Measurements from ENCODE around the gene PRIM2.
"Not testable (repeated sequence)": the region's sequence is repeated elsewhere in the genome, so short reads cannot be mapped to it uniquely, and the experiment has no call there.

Gene PRIM2

DNA sequence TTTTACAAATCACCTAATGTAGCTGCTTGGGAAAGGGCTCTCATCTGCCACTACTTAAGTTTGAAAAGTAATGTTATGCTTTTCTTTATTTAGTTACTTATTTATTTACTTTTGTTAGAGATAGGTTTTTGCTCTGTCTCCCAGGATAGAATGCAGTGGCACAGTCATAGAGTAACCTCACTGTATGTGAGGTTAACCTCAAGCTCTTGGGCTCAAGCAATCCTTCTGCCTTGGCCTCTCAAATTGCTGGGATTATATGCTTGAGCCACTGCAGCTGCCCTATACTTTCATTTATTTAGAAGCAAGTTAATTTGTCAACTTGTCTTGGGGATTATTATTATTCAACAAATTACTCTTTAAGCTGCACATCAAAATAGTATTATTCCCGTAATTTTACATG, 255.4 kb downstream of the PRIM2 start:
- not testable (repeated sequence) for DNase-seq (ENCODE audit: low read depth in 1 of 2, low spot score in 1 of 2); H3K4me3 ChIP-seq (replicated peaks; ENCODE audit: insufficient read depth, low read length); H3K27me3 ChIP-seq (ENCODE audit: insufficient read depth, poor library complexity, severe bottlenecking); H3K27ac ChIP-seq (replicated peaks)

DNA sequence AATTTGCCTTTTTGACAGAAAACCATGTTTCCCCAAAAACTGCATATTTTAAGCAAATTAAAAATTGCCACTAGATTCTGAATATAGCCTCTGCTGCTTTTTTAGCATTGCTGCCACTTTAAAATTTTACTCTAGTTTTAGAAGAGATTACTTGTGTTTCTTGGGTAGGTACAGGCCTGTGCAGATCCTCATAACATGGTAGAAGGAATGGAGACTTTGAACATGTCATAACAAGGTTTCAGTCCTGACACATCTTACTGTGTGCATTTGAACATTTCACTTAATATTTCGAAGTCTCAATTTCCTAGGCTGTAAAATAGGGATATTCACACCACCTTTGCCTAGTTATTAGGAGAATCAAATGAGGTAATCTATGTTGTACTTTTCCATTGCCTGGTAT, 259.6 kb downstream of the PRIM2 start:
- not testable (repeated sequence) for H3K27me3 ChIP-seq (ENCODE audit: insufficient read depth, poor library complexity, severe bottlenecking); H3K4me3 ChIP-seq (replicated peaks; ENCODE audit: insufficient read depth, low read length); H3K27ac ChIP-seq (replicated peaks); DNase-seq (ENCODE audit: low read depth in 1 of 2, low spot score in 1 of 2)

DNA sequence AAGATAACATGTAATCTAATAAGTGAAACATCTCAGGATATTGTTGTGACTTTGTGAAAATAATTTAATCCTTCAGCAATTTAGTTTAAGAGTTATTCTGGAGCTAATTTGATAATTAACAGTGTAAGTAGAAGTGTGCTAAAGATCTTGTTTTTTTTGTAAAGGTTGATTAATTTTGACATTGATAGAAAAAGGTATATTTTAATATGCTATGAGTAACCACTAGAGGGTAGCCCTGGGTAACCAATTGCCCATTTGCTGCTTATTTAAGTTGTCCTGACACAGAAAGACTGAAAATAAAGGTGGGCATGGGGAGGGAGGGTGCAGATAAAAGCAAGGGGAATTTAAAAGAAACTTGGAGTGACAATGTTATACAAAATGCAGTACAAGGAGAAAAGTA, 262.1 kb downstream of the PRIM2 start:
- H3K27me3 ChIP-seq (ENCODE audit: insufficient read depth, poor library complexity, severe bottlenecking); H3K4me3 ChIP-seq (replicated peaks; ENCODE audit: insufficient read depth, low read length); DNase-seq (ENCODE audit: low read depth in 1 of 2, low spot score in 1 of 2); H3K27ac ChIP-seq (replicated peaks): not testable (repeated sequence)

DNA sequence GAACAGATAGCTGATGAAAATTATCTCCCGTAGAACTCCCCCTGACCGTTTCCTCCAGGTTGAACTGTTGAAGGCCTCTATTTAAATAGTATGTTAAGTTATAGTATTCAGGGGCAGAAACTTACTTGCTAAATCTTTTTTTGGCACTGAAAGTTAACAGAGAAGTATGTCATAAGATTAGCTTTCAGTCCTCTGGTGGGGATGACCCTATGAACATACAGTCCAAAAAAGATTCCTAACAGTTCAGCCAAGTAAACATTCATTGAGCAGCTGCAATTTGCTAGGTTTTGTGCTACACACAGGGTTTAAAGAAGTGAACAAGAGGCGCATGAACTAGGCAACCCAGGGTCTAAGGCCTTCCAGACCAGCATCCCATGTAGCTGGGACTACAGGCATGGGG, 264.2 kb downstream of the PRIM2 start:
- not testable (repeated sequence) for H3K27ac ChIP-seq (replicated peaks); H3K27me3 ChIP-seq (ENCODE audit: insufficient read depth, poor library complexity, severe bottlenecking); H3K4me3 ChIP-seq (replicated peaks; ENCODE audit: insufficient read depth, low read length); DNase-seq (ENCODE audit: low read depth in 1 of 2, low spot score in 1 of 2)

DNA sequence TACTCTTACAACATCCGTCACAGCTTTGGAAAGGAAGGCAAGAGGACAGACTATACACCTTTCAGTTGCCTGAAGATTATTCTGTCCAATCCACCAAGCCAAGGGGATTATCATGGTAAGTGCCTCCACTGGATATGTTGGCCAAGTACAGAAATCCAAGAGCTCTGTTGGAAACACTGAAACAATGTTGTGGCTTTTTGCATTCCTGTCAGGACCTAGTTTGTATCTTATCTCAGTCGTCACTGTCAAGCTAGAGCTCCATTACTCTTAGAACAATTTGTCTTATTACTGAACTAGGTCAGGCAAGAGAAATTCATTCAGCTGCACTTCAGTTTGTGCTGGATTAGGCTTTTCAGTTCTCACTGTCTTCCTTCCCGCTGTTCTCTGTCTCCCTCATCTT, 283.7 kb downstream of the PRIM2 start:
- not testable (repeated sequence) for H3K27me3 ChIP-seq (ENCODE audit: insufficient read depth, poor library complexity, severe bottlenecking); DNase-seq (ENCODE audit: low read depth in 1 of 2, low spot score in 1 of 2); H3K4me3 ChIP-seq (replicated peaks; ENCODE audit: insufficient read depth, low read length); H3K27ac ChIP-seq (replicated peaks)

DNA sequence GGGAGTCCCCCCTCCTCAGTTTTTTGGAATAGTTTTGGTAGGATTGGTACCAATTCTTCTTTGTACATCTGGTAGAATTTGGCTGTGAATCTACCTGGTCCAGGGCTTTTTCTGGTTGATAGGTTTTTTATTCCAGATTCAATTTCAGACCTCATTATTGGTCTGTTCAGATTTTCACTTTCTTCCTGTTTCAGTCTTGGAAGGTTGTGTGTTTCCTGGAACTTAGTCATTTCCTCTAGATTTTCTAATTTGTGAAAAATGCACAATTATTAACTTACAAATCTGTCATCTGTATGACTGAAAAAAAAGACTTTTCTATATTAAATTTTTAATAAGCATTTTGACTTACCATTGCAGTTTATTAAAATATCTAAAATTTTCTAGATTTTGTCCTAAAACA, 287.9 kb downstream of the PRIM2 start:
- DNase-seq (ENCODE audit: low read depth in 1 of 2, low spot score in 1 of 2); H3K27ac ChIP-seq (replicated peaks); H3K27me3 ChIP-seq (ENCODE audit: insufficient read depth, poor library complexity, severe bottlenecking): not testable (repeated sequence)

DNA sequence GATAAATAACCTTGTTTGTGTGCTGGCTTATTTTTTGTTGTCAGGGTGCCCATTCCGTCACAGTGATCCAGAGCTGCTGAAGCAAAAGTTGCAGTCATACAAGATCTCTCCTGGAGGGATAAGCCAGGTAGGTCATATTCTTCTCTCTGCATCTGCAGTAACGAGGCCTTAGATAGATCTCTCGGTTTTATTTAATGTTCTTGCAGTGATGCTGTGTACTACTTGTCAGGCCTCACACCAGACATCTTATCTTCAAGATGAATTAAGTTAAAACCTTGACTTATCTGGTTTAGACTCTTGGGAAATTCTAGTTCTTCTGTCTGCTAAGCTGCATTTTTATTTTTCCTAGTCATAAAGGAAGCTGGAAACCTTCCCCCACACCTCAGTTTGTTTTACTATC, 288.9 kb downstream of the PRIM2 start:
- not testable (repeated sequence) for H3K4me3 ChIP-seq (replicated peaks; ENCODE audit: insufficient read depth, low read length); DNase-seq (ENCODE audit: low read depth in 1 of 2, low spot score in 1 of 2); H3K27me3 ChIP-seq (ENCODE audit: insufficient read depth, poor library complexity, severe bottlenecking); H3K27ac ChIP-seq (replicated peaks)

More for the DNA sequence above, 287.9 kb downstream of the PRIM2 start:
- H3K4me3 ChIP-seq (replicated peaks; ENCODE audit: insufficient read depth, low read length): not testable (repeated sequence)

DNA sequence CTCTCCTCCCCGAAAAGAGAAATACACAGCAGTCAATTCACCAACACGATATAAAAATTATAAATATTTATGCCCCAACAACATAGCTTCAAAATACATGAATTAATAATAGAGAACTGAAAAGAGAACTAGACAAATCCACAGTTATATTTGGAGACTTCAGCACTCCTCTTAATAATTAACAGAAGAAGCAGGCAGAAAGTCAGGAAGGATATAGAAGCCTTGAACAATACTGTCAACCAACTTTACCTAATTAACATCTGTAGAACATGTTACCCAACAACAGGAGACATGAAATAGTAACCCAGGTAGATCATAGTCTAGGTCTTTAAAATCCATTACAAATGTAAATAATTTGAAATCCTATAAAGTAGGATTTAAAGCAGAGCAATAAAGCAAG, 293.2 kb downstream of the PRIM2 start:
- H3K4me3 ChIP-seq (replicated peaks; ENCODE audit: insufficient read depth, low read length); DNase-seq (ENCODE audit: low read depth in 1 of 2, low spot score in 1 of 2); H3K27me3 ChIP-seq (ENCODE audit: insufficient read depth, poor library complexity, severe bottlenecking); H3K27ac ChIP-seq (replicated peaks): not testable (repeated sequence)

DNA sequence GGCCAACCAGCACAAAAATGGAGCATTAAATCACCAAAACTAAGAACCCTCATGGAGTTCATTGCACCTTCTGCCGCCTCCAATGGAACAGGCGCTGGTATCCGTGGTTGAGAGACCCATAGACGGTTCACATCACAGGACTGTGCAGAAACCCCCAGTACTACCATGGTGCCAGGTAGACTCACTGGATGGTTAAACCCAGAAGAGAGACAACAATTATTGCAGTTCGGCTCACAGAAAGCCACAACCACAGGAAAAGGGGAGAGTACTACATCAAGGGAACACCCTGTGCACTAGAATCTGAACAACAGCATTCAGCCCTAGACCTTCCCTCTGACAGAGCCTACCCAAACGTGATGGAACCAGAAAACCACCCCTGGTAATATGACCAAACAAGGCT, 301.5 kb downstream of the PRIM2 start:
- DNase-seq (ENCODE audit: low read depth in 1 of 2, low spot score in 1 of 2); H3K4me3 ChIP-seq (replicated peaks; ENCODE audit: insufficient read depth, low read length); H3K27me3 ChIP-seq (ENCODE audit: insufficient read depth, poor library complexity, severe bottlenecking); H3K27ac ChIP-seq (replicated peaks): not testable (repeated sequence)

DNA sequence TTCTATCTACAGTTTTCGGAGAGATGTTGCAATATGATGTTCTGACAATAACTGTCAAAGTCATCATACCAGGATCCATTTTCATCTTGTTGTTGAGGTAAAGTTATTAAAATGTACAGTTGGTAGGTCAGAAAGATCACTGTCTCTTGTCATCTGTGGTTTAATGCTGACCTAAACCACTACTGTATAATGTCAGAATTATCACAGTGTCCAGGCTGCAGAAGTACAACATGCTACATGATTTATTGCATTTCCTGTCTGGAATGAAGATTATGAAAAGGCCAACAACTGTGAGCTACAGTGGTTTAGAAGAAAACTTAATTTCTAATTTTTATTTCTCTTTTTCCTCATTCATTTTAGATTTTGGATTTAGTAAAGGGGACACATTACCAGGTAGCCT, 314.3 kb downstream of the PRIM2 start:
- DNase-seq (ENCODE audit: low read depth in 1 of 2, low spot score in 1 of 2); H3K4me3 ChIP-seq (replicated peaks; ENCODE audit: insufficient read depth, low read length); H3K27me3 ChIP-seq (ENCODE audit: insufficient read depth, poor library complexity, severe bottlenecking); H3K27ac ChIP-seq (replicated peaks): not testable (repeated sequence)

DNA sequence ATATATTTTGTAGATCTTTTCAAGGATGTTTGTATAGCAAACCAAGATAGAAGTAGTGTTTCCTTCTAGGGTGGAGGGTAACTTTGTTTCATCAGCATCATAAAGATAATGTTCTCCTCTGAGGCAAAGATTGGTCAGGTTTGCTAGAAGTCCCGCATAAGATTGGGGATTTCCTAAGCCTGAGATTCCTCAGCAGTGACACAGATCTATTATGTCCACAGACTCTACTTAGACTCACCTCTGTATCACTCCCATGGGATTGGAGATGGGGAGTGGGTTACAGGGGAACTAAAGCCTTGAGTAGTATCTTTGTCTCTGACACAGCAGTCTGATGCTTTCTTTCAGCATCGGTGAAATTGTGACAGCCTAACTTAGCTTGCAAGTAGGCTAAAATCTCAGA, 341.1 kb downstream of the PRIM2 start:
- DNase-seq (ENCODE audit: low read depth in 1 of 2, low spot score in 1 of 2); H3K27ac ChIP-seq (replicated peaks); H3K27me3 ChIP-seq (ENCODE audit: insufficient read depth, poor library complexity, severe bottlenecking); H3K4me3 ChIP-seq (replicated peaks; ENCODE audit: insufficient read depth, low read length): not testable (repeated sequence)

DNA sequence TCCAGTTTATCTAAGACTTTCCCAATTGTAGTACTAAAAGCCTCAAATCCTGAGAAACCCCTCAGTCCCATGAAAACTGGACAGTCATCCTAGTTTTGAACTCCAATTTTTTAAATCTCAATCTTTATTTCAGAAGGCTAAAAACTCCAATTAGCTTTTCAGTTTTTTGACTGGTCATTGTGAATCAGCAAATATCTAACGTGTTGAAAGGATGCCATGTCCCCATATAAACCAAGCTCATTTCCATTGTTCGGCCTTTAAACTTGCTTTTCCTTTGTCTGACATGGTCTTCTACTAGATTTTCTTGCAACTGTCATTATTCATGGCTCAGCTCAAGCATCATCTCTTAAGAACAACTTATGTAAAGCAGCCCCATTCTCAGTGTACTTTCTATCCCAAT, 342.4 kb downstream of the PRIM2 start:
- not testable (repeated sequence) for H3K27ac ChIP-seq (replicated peaks); H3K27me3 ChIP-seq (ENCODE audit: insufficient read depth, poor library complexity, severe bottlenecking); H3K4me3 ChIP-seq (replicated peaks; ENCODE audit: insufficient read depth, low read length); DNase-seq (ENCODE audit: low read depth in 1 of 2, low spot score in 1 of 2)

DNA sequence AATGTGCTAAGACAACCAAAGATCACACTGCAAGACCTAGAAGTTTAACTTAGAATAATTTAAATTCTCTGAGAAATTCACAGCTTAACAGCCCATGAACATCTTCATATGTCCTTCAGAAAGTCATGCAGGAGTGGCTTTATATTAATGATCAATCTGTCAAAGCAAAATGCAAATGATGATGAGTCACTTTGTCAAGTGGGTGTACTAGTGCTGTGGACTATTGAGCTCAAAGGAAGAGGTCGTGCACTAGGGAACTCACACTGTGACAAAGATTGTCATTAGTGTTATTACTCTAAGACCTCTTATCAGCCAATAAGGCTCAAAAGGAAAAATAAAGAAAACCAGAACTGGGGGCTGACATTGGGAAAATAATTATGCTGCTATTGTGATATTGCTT, 343.5 kb downstream of the PRIM2 start:
- not testable (repeated sequence) for H3K4me3 ChIP-seq (replicated peaks; ENCODE audit: insufficient read depth, low read length); H3K27ac ChIP-seq (replicated peaks); DNase-seq (ENCODE audit: low read depth in 1 of 2, low spot score in 1 of 2); H3K27me3 ChIP-seq (ENCODE audit: insufficient read depth, poor library complexity, severe bottlenecking)

DNA sequence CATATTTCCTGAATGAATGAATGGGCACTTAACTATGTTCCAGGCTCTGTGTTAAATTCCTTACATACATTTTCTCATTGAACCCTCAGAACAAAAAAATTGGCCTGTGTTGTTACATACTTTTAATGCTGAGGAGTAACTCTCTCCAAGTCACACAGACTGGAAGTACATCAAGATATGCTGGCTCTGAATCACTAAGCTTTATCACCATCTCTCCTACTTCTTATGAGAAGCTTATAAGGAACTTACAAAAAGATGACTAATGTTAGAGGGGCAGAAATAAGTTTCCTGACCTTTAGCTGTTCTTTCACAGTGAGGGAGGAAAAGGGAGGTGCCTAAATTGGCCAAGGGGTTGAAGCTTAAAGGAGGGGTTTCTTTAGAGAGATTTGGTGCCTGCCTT, 350.7 kb downstream of the PRIM2 start:
- DNase-seq (ENCODE audit: low read depth in 1 of 2, low spot score in 1 of 2); H3K27ac ChIP-seq (replicated peaks); H3K27me3 ChIP-seq (ENCODE audit: insufficient read depth, poor library complexity, severe bottlenecking); H3K4me3 ChIP-seq (replicated peaks; ENCODE audit: insufficient read depth, low read length): not testable (repeated sequence)

DNA sequence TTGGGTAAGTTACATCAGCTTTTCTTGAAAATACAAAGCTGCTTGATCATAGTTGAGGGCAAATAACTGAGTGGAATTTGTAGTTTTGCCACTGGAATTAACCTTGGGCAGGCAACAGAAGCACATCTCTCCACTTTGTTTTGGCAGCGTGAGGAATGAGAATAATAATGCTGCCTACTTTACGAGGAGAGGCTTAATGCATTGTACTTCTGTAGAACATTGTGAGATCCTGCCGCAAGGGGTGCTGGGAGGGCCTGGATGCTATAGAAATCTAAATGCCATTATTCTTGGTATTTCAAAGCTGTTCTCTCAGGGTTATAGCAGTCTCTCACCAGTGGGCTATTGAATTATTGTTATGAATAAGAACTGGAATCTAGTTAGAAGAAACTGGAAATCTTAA, 353.8 kb downstream of the PRIM2 start:
- not testable (repeated sequence) for H3K4me3 ChIP-seq (replicated peaks; ENCODE audit: insufficient read depth, low read length); H3K27me3 ChIP-seq (ENCODE audit: insufficient read depth, poor library complexity, severe bottlenecking); H3K27ac ChIP-seq (replicated peaks); DNase-seq (ENCODE audit: low read depth in 1 of 2, low spot score in 1 of 2)

DNA sequence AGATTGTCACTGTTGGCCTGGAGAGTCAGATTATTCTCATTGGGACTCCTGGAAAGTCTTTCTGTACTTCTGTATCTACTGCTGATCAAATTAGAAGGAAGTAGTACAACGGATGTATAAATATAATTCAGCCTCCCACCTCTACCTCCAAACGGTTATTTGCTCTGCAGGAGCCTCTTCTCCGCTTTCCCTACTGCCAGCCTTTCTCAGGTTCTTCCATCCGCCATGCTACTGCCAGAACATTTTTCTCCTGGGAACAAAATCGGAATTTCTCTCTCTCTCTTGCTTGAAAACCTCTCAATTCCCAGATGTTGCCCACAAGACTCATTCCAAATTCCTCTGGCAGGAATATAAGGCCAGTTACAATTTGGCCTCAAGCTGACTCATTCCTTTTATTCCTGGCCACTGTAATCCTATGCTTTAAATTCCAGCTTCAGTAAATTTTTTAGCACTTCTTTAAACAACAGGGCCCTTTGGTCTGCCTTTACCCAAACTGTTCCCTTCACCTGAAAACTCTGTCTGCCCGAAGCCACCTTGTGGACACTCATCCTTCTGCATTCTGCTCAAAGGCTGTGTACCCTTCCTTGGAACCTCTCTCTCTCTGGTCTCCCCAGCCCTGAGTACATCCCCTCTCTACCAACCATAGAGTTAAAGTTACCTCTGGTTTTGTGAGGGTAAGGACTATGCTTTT, 354.7 kb downstream of the PRIM2 start:
- not testable (repeated sequence) for H3K4me3 ChIP-seq (replicated peaks; ENCODE audit: insufficient read depth, low read length); DNase-seq (ENCODE audit: low read depth in 1 of 2, low spot score in 1 of 2); H3K27ac ChIP-seq (replicated peaks); H3K27me3 ChIP-seq (ENCODE audit: insufficient read depth, poor library complexity, severe bottlenecking)
